Naive thymus-derived CD4-positive, alpha-beta T cell (primary cell): Measurements from ENCODE around the gene CRHR1. TPM values are rescaled to one million over a fixed set of nuclear protein-coding genes. Genes with fewer than 3 reads are reported as not detected.

Experiments used
- ATAC-seq: fragments of 150-1000 bp; cut with Tn5 transposase; 2 replicates; pipeline ENCODE4 v1.10.0; 2021; ENCODE audit warnings: mild to moderate bottlenecking, moderate library complexity
- CTCF ChIA-PET: fragments of 350-600 bp; sonication (Branson Sonifier 250); formaldehyde crosslinking; loops from one replicate; lab custom pipeline; 2021; ENCODE audit warnings: antibody characterized with exemption; lab: Charles Lee
- POLR2A ChIA-PET: fragments of 350-600 bp; sonication (Branson Sonifier 250); formaldehyde crosslinking; loops from one replicate; lab custom pipeline; 2021; ENCODE audit warnings: antibody characterized with exemption, inconsistent platforms; lab: Charles Lee
- DNase-seq, 9 donors: peaks; one replicate each; pipeline versions ENCODE4 v3.0.0 to v3.0.0-alpha.2; 2020 to 2022; ENCODE audit warnings: mixed read lengths in 1 of 9
- H3K27ac ChIP-seq: one replicate; pipeline ENCODE4 v1.7.0; 2013; ENCODE audit warnings: mild to moderate bottlenecking, low read depth, low read length, moderate library complexity
- H3K27me3 ChIP-seq, 2 donors: one replicate each; pipeline ENCODE4 v1.7.0; 2013; ENCODE audit warnings: low read length in 2 of 2, mild to moderate bottlenecking in 2 of 2, moderate library complexity in 2 of 2; ENCODE audit not compliant: control insufficient read depth in 2 of 2, insufficient read depth in 2 of 2
- H3K36me3 ChIP-seq, 3 experiments: 1 replicate in 2 of 3; 2 replicates in 1 of 3; pipeline ENCODE4 v1.7.0; 2013; ENCODE audit warnings: low read length in 3 of 3, mild to moderate bottlenecking in 3 of 3, moderate library complexity in 1 of 3; ENCODE audit not compliant: insufficient read depth in 3 of 3, control insufficient read depth in 2 of 3
- H3K4me1 ChIP-seq, 2 donors: one replicate each; pipeline ENCODE4 v1.7.0; 2013; ENCODE audit warnings: low read length in 2 of 2, mild to moderate bottlenecking in 2 of 2, moderate library complexity in 1 of 2; ENCODE audit not compliant: control insufficient read depth in 2 of 2, insufficient read depth in 2 of 2
- H3K4me3 ChIP-seq: 2 replicates; pipeline ENCODE4 v1.7.0; 2013; ENCODE audit warnings: mild to moderate bottlenecking, low read length
- H3K9me3 ChIP-seq, 3 experiments: 1 replicate in 2 of 3; 2 replicates in 1 of 3; pipeline ENCODE4 v1.7.0; 2013; ENCODE audit warnings: low read length in 3 of 3; ENCODE audit not compliant: control insufficient read depth in 2 of 3
- H3K27ac Mint-ChIP-seq, 9 donors: one replicate each; pipeline ENCODE4 v1.8.0; 2020 to 2022; ENCODE audit warnings: mixed read lengths in 9 of 9, mild to moderate bottlenecking in 8 of 9, moderate library complexity in 5 of 9, inconsistent platforms in 2 of 9
- H3K27me3 Mint-ChIP-seq, 5 donors: one replicate each; pipeline ENCODE4 v1.8.0; 2021 to 2022; ENCODE audit warnings: mixed read lengths in 5 of 5, mild to moderate bottlenecking in 1 of 5
- H3K36me3 Mint-ChIP-seq, 5 donors: one replicate each; pipeline ENCODE4 v1.8.0; 2020 to 2022; ENCODE audit warnings: mixed read lengths in 5 of 5, mild to moderate bottlenecking in 3 of 5, inconsistent platforms in 1 of 5
- H3K4me1 Mint-ChIP-seq, 7 donors: one replicate each; pipeline ENCODE4 v1.8.0; 2020 to 2022; ENCODE audit warnings: mixed read lengths in 7 of 7, mild to moderate bottlenecking in 3 of 7, inconsistent platforms in 1 of 7
- H3K4me3 Mint-ChIP-seq, 10 donors: one replicate each; pipeline ENCODE4 v1.8.0; 2020 to 2022; ENCODE audit warnings: mild to moderate bottlenecking in 10 of 10, mixed read lengths in 10 of 10, moderate library complexity in 6 of 10, inconsistent platforms in 2 of 10
- H3K9me3 Mint-ChIP-seq, 11 donors: one replicate each; pipeline ENCODE4 v1.8.0; 2020 to 2022; ENCODE audit warnings: mixed read lengths in 11 of 11, mild to moderate bottlenecking in 4 of 11, inconsistent platforms in 1 of 11, moderate library complexity in 1 of 11
- intact Hi-C, 2 donors: fragments of 100-400 bp; cut with micrococcal nuclease; formaldehyde crosslinking; loops; one replicate each; pipeline ENCODE4 v1.15.1; 2023
- polyA plus RNA-seq, 2 donors: library from polyadenylated mRNA; unstranded; fragments of 300-500 nt; fragmentation: Illumina TruSeq; gene quantifications; one replicate each; pipeline ENCODE4 v1.2.3, GENCODE V29; 2021
- total RNA-seq, 6 experiments: library from RNA in 5 of 6; stranded (reverse) in 5 of 6; gene quantifications; 1 replicate in 5 of 6; 2 replicates in 1 of 6; pipeline ENCODE4 v1.2.3 and lab custom pipeline; 2021 to 2026

Gene CRHR1
- total and polyA plus RNA-seq, 7 experiments from 2014 or later, result not detected

- no peaks in the 10 kb centered on the region for H3K4me1 ChIP-seq
- H3K4me1 Mint-ChIP-seq, result peaks cover 0 to 7% (median 4%) of the 10 kb centered on the region in 7 donors
- CTCF ChIA-PET, result no interaction called here
- peaks cover 5 to 18% of the 10 kb centered on the region in 2 donors for H3K27me3 ChIP-seq
- intact Hi-C loops, result loop anchor here in 1 of 2 donors (10.0 kb wide), 1 partner anchor 114 kb away; the partner anchor contains the start of gene MAPT
- H3K27ac Mint-ChIP-seq, result no peak overlapping the region
- H3K27ac ChIP-seq, result no peak overlapping the region
- no peak overlapping the region for H3K4me3 ChIP-seq
- H3K27me3 Mint-ChIP-seq, result peaks cover 50 to 70% (median 62%) of the 10 kb centered on the region in 5 donors
- POLR2A ChIA-PET, result no interaction called here
- no peak for ATAC-seq
- H3K36me3 ChIP-seq, result no peaks in the 10 kb centered on the region
- H3K9me3 Mint-ChIP-seq, result peaks cover 0 to 1% (median 0%) of the 10 kb centered on the region in 11 donors
- H3K36me3 Mint-ChIP-seq, result no peaks in the 10 kb centered on the region
- no peak for DNase-seq
- no peak overlapping the region for H3K4me3 Mint-ChIP-seq
- no peaks in the 10 kb centered on the region for H3K9me3 ChIP-seq
These were observed 3.2 kb upstream of the CRHR1 start for GRCh38 chr17:45780921-45781320.

- Mint-ChIP-seq H3K36me3 (no peaks in the 10 kb centered on the region), H3K4me3 (peak overlapping the region; percentile 59 to 83 (median 74)), H3K27me3 (peaks cover 58 to 76% (median 70%) of the 10 kb centered on the region in 5 donors), H3K9me3 (peaks cover 0 to 1% (median 0%) of the 10 kb centered on the region in 11 donors), H3K4me1 (peaks cover 0 to 9% (median 4%) of the 10 kb centered on the region in 7 donors), H3K27ac (peak overlapping the region in 1 of 9 donors; percentile 59)
- Histone ChIP-seq H3K27me3 (peaks cover 5 to 12% of the 10 kb centered on the region in 2 donors), H3K9me3 (no peaks in the 10 kb centered on the region), H3K4me1 (no peaks in the 10 kb centered on the region), H3K27ac (no peak overlapping the region), H3K36me3 (no peaks in the 10 kb centered on the region), H3K4me3 (no peak overlapping the region)
- POLR2A ChIA-PET, result no interaction called here
- CTCF ChIA-PET, result no interaction called here
- intact Hi-C loops, result loop anchor here in 1 of 2 donors (10.0 kb wide), 1 partner anchor 112 kb away; the partner anchor contains the start of gene MAPT
- DNase-seq (peak in 3 of 9 donors; percentile 12 to 55 (median 18)), ATAC-seq (peak; percentile 51)
These were observed 1.1 kb upstream of the CRHR1 start for GRCh38 chr17:45782889-45783592.

- H3K27me3 Mint-ChIP-seq, result peaks cover 60 to 83% (median 70%) of the 10 kb centered on the region in 5 donors
- Histone ChIP-seq H3K4me3 (no peak overlapping the region), H3K4me1 (no peaks in the 10 kb centered on the region), H3K27me3 (peaks cover 5 to 12% of the 10 kb centered on the region in 2 donors), H3K9me3 (no peaks in the 10 kb centered on the region), H3K27ac (no peak overlapping the region), H3K36me3 (no peaks in the 10 kb centered on the region)
- ATAC-seq, result no peak
- H3K36me3 Mint-ChIP-seq, result no peaks in the 10 kb centered on the region
- intact Hi-C loops, result loop anchor here in 1 of 2 donors (10.0 kb wide), 1 partner anchor 111 kb away; the partner anchor contains the start of gene MAPT
- H3K9me3 Mint-ChIP-seq, result peaks cover 0 to 1% (median 0%) of the 10 kb centered on the region in 11 donors
- CTCF ChIA-PET, result no interaction called here
- H3K4me1 Mint-ChIP-seq, result peaks cover 0 to 9% (median 4%) of the 10 kb centered on the region in 7 donors
- POLR2A ChIA-PET, result no interaction called here
- H3K4me3 Mint-ChIP-seq, result peak overlapping the region; percentile 59 to 83 (median 72)
- peak overlapping the region in 1 of 9 donors; percentile 59 for H3K27ac Mint-ChIP-seq
- DNase-seq, result no peak
These were observed 377 bp upstream of the CRHR1 start for GRCh38 chr17:45783593-45784292.

GRCh38 chr17:45784741-45785479, 790 bp downstream of the CRHR1 start:
- CTCF ChIA-PET, result no interaction called here
- Mint-ChIP-seq H3K36me3 (no peaks in the 10 kb centered on the region), H3K4me3 (peak overlapping the region; percentile 55 to 85 (median 78)), H3K9me3 (peaks cover 0 to 1% (median 0%) of the 10 kb centered on the region in 11 donors), H3K4me1 (peaks cover 0 to 9% (median 4%) of the 10 kb centered on the region in 7 donors), H3K27me3 (peaks cover 60 to 85% (median 65%) of the 10 kb centered on the region in 5 donors), H3K27ac (no peak overlapping the region)
- peak overlapping the region; percentile 44 for H3K4me3 ChIP-seq
- H3K27ac ChIP-seq, result no peak overlapping the region
- peak; percentile 60 for ATAC-seq
- H3K4me1 ChIP-seq, result no peaks in the 10 kb centered on the region
- POLR2A ChIA-PET, result no interaction called here
- H3K36me3 ChIP-seq, result no peaks in the 10 kb centered on the region
- no peaks in the 10 kb centered on the region for H3K9me3 ChIP-seq
- intact Hi-C loops, result loop anchor here in 1 of 2 donors (10.0 kb wide), 1 partner anchor 110 kb away; the partner anchor contains the start of gene MAPT
- peaks cover 5 to 12% of the 10 kb centered on the region in 2 donors for H3K27me3 ChIP-seq
- peak in 8 of 9 donors; percentile 17 to 57 (median 24) for DNase-seq

GRCh38 chr17:45785480-45786193, 1.5 kb downstream of the CRHR1 start:
- Histone ChIP-seq H3K27me3 (peaks cover 5 to 12% of the 10 kb centered on the region in 2 donors), H3K9me3 (no peaks in the 10 kb centered on the region), H3K36me3 (no peaks in the 10 kb centered on the region), H3K4me3 (peak overlapping the region; percentile 44), H3K27ac (no peak overlapping the region), H3K4me1 (no peaks in the 10 kb centered on the region)
- DNase-seq (no peak), ATAC-seq (no peak)
- H3K9me3 Mint-ChIP-seq, result peaks cover 0 to 1% (median 0%) of the 10 kb centered on the region in 11 donors
- H3K36me3 Mint-ChIP-seq, result no peaks in the 10 kb centered on the region
- CTCF ChIA-PET, result no interaction called here
- no peak overlapping the region for H3K27ac Mint-ChIP-seq
- peak overlapping the region; percentile 30 to 82 (median 61) for H3K4me3 Mint-ChIP-seq
- POLR2A ChIA-PET, result no interaction called here
- peaks cover 0 to 9% (median 4%) of the 10 kb centered on the region in 7 donors for H3K4me1 Mint-ChIP-seq
- H3K27me3 Mint-ChIP-seq, result peaks cover 61 to 85% (median 64%) of the 10 kb centered on the region in 5 donors
- intact Hi-C loops, result loop anchor here in 1 of 2 donors (10.0 kb wide), 1 partner anchor 109 kb away; the partner anchor contains the start of gene MAPT
